Dermis microvascular lymphatic vessel endothelial cell (primary cell): ENCODE results near the gene CD19. TPM values are rescaled to one million over a fixed set of nuclear protein-coding genes. Genes with fewer than 3 reads are reported as not detected.
"Not testable (repeated sequence)": the region's sequence is repeated elsewhere in the genome, so short reads cannot be mapped to it uniquely, and the experiment has no call there.

Experiments used
- DNase-seq, 2 donors: peaks; one replicate each; pipeline versions ENCODE4 v3.0.0 to v3.0.0-alpha.2; 2010; ENCODE audit warnings: low read depth in 2 of 2
- total RNA-seq: library from RNA; depleted of rRNA; stranded (reverse); fragments of >200 nt; gene quantifications from 2 replicates; pipeline ENCODE4 v1.2.1, GENCODE V29; 2014

The CD19 gene
- total RNA-seq, 1 donor from 2014 or later = not detected

DNA sequence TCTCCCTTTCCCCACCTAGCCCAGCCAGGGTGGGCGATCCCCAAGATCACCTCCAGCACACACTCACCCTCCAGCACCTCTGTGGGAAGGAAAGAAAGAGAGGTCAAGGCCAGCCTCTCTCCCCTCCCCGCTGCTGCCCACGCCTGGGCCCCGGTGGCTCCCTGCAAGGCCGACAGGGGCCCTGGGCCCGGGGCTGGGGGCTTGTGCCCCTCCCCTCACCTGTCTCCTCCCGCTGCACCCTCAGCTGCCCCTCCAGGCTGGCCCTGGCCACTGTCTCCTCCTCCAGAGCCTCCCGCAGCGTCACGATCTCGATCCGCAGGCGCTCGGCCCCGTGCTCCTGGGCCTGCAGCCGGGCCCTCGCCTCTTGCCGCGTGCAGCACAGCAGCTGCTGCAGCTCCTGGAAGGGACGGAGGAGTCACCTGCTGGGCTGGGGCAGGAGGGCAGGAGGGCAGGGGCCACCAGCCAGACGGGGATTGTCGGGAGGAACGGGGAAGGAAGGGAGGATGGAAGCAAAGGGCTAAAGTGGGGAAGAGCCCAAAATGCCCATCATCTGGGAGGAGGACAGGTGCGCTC, 25.9 kb upstream of the CD19 start:
- DNase-seq = no peak

DNA sequence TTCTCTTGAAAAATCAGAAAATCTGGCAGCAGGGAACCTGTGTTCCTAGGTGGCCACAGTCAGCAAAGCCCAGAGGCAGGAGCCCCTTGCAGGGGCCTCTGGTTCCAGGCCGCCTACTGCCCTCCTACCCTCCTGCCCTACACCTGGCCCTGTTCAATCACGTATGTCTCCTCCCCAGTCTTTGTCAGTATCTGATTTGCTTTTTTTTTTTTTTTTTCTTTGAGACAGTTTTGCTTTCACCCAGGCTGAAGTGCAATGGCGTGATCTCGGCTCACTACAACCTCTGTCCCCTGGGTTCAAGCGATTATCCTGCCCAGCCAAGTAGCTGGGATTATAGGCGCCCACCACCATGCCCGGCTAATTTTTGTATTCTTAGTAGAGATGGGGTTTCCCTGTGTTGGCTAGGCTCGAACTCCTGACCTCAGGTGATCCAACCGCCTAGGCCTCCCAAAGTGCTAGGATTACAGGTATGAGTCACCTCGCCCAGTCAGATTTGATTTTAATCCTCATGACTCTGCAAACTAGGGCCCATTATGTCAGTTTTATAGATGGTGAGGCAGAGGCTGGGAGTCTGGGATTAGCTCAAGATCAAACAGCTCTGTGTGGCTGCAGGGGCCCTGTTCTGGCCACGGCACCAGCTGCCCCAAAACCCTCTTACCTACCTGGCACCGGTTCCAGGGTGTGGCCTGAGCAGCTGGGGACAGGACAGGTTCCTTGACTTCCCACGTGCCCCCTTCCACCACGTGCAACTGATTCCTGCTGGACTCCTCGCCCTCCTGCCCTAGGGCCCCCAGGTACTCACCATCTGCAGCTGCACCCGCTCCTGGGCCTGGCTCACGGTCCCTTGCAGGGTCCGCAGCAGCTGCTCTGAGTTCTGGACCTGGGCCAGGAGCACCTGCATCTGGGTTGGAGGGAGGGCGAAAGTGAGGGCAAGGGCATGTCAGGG, 21.4 kb upstream of the CD19 start:
- DNase-seq = no peak

DNA sequence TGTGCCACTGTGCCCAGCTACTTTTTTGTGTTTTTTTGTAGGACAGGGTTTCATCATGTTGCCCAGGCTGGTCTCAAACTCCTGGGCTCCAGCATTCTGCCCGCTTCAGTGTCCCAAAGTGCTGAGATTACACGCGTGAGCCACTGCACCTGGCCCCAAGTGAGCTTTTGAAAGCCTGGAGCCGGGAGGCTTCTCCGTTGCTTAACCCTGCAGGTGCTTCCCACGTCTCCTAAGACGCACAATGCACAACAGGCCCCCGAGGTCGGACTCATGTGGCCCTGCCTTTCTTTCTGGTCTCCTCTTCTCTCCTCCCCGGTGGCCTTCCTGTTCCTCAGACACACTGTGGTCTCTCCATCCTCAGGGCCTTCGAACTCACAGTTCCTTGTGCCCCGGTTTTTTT, 19.2 kb upstream of the CD19 start:
- DNase-seq = no peak

DNA sequence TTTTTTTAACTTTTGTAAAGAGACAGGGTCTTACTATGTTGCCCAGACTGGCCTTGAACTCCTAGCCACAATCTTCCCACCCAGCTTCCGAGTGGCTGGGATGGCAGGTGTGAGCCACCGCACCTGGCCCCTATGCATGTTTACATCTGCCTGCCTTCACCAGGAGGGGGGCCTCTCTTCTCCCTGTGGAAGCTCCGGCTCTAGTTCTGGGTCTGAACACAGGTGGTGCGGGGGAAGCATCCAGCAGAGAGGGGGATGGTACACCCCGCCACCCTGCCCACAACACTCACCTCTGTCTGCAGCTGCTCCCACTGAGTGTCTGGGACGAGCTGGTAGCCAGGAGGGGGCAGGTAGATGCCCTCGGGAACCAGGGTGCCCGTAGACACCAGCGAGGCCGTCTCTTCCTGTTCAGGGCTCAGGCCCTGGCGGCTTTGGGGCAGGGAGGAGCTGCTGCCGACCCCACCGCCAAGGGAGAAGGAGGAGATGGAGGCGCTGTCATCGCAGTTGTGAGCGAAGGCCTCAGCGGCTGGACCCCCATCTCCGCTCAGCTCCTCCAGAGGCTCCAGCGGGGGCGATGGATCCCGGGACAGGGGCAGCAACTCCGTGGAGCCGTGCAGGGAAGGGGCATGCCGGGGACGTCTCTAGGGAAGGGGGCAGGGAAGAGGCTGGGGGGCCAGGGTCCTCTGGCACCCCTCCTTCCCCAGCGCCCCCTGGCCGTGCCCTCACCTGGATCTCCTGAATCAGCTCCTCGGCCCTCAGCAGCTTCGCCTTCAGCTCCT, 17.6 kb upstream of the CD19 start:
- no peak for DNase-seq

DNA sequence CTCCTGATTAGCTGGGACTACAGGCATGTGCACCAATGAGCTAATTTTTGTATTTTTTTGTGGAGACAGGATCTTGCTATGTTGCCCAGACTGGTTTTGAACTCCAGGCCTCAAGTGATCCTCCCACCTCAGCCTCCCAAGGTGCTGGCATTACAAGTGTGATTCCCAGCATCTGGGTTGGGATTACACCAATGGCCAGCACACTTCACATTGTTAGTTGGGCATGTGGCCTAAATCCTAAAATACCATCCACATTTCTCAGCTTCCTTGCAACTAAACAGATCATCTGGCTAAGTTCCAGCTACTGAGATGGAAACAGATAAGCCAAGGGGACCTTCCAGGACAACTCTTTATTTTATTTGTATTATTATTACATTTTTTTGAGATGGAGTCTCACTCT, 16.6 kb upstream of the CD19 start:
- peak; percentile 17 to 61 for DNase-seq

DNA sequence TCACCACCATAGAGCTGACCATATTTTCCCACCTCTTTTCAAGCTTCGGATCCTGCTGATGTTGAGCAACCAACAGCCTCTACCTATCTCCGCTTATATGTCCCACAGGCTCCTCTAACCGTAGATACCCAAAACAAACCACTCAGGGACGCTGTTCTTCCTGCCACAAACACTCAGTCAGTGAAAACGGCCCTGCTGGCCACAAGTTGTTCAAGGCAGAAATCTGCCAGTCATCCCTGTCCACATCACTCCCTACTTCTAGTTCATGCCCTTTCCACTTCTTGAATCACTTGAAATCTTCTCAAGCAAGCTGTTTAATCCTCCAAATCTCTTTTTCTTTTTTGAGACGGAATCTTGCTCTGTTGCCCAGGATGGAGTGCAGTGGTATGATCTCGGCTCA, 14.7 kb upstream of the CD19 start:
- no peak for DNase-seq

DNA sequence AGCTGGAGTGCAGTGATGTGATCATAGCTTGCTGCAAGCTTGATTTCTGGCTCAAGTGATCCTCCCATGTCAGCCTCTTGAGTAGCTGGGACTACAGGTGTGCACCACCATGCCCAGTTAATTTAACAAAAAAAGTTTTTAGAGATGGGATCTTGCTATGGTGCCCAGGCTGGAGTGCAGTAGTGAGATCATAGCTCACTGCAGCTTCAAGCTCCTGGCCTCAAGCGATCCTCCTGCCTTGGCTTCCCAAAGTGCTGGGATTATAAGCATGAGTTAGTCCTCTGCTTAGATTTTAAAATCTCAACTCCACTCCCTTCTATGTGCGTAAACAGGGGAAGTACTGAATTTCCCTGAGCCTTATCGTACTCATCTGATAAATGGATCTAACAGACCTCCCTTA, 13.1 kb upstream of the CD19 start:
- DNase-seq = no peak

DNA sequence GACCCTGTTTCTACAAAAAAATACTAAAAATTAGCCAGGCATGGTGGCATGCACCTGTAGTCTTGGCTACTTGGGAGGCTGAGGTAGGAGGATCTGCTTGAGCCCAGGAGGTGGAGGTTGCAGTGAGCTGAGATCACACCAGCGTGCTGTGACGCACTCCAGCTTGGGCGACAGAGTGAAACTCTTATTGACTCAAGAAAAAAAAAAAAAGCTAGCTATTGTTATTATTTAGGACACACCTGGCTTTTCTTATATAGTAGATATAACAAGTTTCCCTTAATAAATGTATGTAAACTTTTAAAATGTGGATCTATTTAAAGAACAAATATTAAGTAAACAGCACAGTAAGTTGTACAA, 8.6 kb upstream of the CD19 start:
- no peak for DNase-seq

DNA sequence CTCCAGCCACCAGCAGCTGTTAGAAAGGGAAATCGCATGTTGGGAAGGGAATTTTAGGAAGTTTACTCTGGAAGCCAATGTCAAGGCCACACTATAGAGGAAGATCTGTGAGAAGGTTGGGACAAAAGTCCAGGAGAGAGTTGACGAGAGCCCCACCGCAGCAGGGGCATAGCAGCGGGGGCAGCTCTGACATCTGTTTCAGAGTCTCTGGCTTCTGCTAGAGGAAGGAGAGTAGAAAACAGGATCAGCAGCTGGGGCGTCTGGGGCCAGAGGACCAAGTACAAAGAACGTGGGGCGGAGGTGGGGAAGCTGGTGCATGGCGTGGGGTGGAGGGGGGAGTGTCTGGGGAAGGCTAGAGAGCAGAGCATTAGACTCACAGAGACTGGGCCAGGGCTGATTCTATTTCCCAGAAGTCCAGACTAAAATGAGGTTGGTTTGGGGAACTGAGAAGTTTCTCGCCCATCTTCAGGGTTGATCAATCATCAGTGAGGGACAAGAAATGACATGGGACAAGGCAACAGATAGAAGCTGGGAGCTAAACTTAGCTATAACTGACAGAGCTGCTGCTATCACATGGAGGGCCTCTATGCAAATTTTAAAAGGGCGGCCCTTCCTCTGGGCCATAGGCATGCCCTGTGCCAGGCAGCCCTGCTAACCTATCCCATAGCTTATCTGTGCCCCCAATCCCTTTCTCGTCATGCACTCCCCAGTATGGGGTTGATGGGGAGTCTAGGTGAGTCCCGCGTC, 7.9 kb upstream of the CD19 start:
- no peak for DNase-seq

DNA sequence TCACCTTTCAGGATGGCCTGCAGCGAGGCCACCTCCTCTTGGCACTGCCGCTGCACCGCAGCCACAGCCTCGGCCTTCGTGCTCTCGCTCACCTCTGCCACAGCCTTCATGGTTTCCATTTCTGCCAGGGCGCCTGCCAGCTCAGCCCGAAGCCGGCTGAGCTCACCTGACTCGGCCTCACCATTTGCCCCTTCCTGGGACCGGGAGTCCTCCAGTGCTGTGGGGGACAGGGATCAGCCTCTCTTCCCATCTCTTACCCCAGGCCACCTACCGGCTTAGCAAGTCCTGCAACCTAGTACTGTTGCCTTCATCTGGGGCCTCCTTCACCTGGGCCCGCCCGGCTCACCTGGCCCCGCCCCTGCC, 7.4 kb upstream of the CD19 start:
- DNase-seq = no peak

DNA sequence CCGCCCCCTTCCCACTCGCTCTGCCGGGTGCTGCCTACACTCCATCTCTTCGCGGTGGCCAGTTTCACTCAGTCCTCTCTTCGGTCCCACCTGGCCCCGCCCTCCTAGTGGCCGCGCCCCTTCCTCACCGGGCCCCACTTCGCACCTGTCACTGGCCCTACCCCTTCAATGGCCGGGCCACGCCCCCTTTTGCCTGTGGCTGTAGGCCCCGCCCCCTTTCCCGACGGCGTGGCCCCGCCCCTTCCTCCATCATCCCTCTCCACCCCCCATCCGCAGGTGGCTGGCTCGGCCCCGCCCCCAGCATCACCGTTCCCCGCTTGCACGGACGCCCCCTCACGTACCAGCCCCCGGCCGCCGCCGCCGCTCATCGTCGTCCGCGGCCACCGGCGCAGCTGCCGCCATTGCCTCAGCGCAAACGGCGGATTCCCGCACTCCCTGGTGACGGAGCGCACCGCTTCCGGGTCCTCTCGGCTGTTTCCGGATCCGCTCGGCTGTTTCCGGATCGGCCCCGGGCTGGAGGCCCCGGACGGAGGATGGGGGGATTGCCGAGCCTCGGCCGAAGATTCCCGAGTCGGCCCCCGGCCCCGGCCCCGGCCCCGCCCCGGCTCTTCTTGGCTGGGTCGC, 6.9 kb upstream of the CD19 start, which contains the start of gene RABEP2:
RABEP2 (minus strand) TSS at position 477 of the 624 bp plus-strand sequence; CDS start at position 402, 75 bp downstream.
- peak; percentile 61 to 85 for DNase-seq

DNA sequence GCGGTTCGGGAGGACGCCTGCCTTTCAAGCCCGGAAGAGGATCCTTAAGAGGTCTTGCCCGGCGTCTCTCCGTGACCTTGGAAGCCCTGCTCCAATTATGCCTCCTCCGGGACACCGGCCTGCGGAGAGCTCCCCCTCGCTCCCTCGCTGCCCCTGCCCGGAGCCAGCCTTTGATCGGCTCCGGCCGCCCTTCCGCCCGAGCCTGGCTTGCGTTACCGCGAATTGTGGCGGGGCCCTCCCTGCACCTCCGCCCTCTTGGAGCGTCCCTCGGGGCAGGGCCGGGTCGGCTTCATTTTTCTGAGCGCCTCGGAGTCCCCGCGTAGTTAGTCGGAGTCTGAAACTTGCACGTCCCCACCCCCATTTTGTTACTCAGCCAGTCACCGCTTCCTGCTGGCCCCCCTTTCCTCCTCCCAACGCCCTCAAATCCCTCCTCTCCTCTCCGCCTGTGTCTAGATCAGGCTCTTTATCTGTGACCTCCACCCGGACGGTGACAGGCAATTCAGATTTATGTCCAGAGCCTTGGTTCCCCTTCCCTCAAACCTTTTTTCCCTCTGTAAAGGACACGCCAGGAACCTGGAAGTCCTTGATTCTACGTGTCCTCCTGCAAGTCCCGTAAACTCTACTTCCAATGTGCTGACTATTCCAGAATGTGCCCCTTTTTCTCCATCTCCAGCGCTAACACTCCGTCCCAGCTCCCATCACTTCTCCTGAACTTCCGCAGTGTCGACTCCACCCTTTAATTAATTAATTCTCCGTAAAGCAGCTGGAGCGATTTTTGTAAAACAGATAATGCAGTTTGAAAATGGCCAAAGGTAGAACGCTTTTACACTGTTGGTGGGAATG, 6.2 kb upstream of the CD19 start:
- DNase-seq = peak in 1 of 2 donors; percentile 73

DNA sequence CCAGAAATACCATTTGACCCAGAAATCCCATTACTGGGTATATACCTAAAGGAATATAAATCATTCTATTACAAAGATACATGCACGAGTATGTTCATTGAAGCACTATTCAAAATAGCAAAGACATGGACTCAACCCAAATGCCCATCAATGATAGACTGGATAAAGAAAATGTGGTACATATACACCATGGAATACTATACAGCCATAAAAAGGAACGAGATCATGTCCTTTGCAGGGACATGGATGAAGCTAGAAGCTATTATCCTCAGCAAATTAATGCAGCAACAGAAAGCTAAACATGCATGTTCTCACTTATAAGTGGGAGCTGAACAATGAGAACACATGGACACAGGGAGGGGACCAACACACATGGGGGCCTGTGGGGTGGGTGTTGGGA, 5.5 kb upstream of the CD19 start:
- not testable (repeated sequence) for DNase-seq

DNA sequence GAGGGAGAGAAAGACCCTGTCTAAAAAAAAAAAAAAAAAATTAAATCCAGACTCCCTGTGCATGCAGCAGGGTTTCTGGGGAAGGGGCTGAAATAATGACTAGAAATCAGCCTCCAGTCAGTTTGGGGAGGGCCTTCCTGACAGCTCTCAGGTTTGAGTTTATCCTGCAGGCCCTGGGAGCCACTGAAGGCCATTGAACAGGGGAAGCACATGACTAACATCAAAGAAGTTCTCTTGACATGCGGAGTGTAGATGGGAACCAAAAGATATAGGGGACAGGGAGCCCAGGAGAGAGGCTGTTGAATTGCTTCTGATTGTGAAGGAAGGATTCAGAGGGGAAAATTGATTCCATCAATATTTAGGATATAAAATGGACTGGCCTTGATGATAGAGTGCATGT, 4.0 kb upstream of the CD19 start:
- DNase-seq = no peak

DNA sequence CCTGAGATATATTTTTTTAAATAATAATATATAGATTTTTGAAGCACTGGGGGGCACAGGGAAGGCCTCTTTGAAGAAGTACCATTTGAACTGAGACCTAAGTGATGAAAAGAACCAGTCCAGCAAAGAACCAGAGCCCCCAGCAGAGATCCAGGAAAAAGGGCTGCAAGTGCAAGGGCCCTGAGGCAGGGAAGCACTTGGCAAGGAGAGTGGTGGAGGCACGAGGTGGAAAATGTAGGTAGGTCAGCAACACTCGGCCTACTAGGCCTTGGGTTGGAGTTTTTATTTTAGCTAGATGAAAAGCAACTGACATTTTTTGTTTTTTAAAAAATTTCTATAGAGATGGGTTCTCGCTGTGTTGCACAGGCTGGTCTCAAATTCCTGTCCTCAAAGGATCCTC, 1.6 kb upstream of the CD19 start:
- DNase-seq = no peak

DNA sequence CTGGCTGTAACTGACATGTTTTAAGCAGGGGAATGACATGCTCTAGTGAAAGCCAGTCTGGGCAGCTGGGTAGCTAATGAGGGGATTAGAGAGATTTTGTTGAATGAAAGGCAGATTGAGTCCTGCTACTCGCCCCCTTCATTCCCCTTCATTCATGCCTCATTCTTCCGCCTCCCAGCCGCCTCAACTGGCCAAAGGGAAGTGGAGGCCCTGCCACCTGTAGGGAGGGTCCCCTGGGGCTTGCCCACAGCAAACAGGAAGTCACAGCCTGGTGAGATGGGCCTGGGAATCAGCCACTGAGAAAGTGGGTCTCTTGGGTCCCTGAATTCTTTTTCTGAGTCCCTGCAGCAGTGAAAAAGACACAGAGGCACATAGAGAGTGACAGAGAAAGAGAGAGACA, 1.1 kb upstream of the CD19 start:
- DNase-seq = no peak

DNA sequence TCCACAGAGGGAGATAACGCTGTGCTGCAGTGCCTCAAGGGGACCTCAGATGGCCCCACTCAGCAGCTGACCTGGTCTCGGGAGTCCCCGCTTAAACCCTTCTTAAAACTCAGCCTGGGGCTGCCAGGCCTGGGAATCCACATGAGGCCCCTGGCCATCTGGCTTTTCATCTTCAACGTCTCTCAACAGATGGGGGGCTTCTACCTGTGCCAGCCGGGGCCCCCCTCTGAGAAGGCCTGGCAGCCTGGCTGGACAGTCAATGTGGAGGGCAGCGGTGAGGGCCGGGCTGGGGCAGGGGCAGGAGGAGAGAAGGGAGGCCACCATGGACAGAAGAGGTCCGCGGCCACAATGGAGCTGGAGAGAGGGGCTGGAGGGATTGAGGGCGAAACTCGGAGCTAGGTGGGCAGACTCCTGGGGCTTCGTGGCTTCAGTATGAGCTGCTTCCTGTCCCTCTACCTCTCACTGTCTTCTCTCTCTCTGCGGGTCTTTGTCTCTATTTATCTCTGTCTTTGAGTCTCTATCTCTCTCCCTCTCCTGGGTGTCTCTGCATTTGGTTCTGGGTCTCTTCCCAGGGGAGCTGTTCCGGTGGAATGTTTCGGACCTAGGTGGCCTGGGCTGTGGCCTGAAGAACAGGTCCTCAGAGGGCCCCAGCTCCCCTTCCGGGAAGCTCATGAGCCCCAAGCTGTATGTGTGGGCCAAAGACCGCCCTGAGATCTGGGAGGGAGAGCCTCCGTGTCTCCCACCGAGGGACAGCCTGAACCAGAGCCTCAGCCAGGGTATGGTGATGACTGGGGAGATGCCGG, 769 bp downstream of the CD19 start:
- DNase-seq = no peak

DNA sequence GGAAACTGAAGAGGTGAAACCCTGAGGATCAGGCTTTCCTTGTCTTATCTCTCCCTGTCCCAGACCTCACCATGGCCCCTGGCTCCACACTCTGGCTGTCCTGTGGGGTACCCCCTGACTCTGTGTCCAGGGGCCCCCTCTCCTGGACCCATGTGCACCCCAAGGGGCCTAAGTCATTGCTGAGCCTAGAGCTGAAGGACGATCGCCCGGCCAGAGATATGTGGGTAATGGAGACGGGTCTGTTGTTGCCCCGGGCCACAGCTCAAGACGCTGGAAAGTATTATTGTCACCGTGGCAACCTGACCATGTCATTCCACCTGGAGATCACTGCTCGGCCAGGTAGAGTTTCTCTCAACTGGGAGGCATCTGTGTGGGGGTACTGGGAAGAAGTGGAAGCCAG, 1.4 kb downstream of the CD19 start:
- no peak for DNase-seq

DNA sequence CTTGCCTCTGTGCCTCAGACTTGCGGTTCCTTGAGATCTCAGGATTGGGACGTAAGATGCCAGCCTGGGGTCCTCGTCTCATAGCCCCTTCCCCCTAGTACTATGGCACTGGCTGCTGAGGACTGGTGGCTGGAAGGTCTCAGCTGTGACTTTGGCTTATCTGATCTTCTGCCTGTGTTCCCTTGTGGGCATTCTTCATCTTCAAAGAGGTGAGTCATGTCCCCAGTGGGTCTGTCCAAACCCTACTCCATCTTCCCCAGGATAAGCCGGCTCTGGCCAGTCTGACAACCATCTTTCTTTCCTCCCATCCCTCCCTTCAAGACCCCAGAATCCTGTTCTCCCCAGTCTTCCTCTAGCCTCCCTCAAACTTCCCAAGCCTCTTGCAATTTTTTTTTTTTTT, 3.6 kb downstream of the CD19 start:
- no peak for DNase-seq
